Endothelial cell of umbilical vein (primary cell): ENCODE data around the gene BEAN1.

ENCODE experiments used
- CTCF ChIP-seq, 2 donors: IDR thresholded peaks; 1 replicate in 1 of 2; 2 replicates in 1 of 2; pipeline ENCODE4 v1.5.1; 2011; ENCODE audit warnings: low read length in 2 of 2, mild to moderate bottlenecking in 2 of 2, moderate library complexity in 2 of 2, control low read depth in 1 of 2, inconsistent platforms in 1 of 2, low read depth in 1 of 2; ENCODE audit not compliant: insufficient read depth in 1 of 2; ENCODE audit errors: extremely low read depth in 1 of 2
- MAX ChIP-seq: IDR thresholded peaks from 2 replicates; pipeline ENCODE4 v1.6.1; 2011; ENCODE audit not compliant: insufficient read depth, insufficient read length
- POLR2A ChIP-seq: IDR thresholded peaks from 2 replicates; pipeline ENCODE4 v1.6.1; 2012; ENCODE audit warnings: low read depth, mild to moderate bottlenecking, control low read depth, low read length
- POLR2AphosphoS5 ChIP-seq: IDR thresholded peaks from 2 replicates; pipeline ENCODE4 v1.6.1; 2012; ENCODE audit warnings: low read depth, mild to moderate bottlenecking, control low read depth, low read length, moderate library complexity; ENCODE audit not compliant: insufficient read depth

GRCh38 chr16:66399930-66400329 lies 27.2 kb upstream of the BEAN1 start:
- TF ChIP-seq MAX, result no peak
- TF ChIP-seq POLR2AphosphoS5, result no peak
- no peak for TF ChIP-seq CTCF (IDR thresholded peaks at IDR 0.05; ENCODE audit: extremely low read depth in 1 of 2, insufficient read depth in 1 of 2, low read depth in 1 of 2, low read length in 2 of 2)
- TF ChIP-seq POLR2A, result no peak
